Mucosa of descending colon (tissue), 3 donors: ENCODE data around the gene EIF4EBP3. TPM values are rescaled to one million over a fixed set of nuclear protein-coding genes. Genes with fewer than 3 reads are reported as not detected.
A peak's percentile ranks its signal among the peaks of the same experiment; 100 is the strongest.

Experiments used
- ATAC-seq: fragments of 200-7000 bp; cut with Tn5 transposase; one replicate; pipeline ENCODE4 v1.9.1; 2020; ENCODE audit warnings: mild to moderate bottlenecking, moderate library complexity
- DNase-seq, 3 donors: peaks; one replicate each; pipeline ENCODE4 v3.0.0-alpha.2; 2020
- H3K36me3 ChIP-seq: fragments of 200-600 bp; one replicate; pipeline ENCODE4 v1.8.0; 2021; ENCODE audit warnings: low read depth, mild to moderate bottlenecking
- H3K4me1 ChIP-seq: fragments of 200-600 bp; one replicate; pipeline ENCODE4 v1.8.0; 2021; ENCODE audit warnings: low read depth, mild to moderate bottlenecking
- H3K4me3 ChIP-seq: fragments of 200-600 bp; one replicate; pipeline ENCODE4 v1.8.0; 2021; ENCODE audit warnings: mild to moderate bottlenecking
- H3K9me3 ChIP-seq: fragments of 200-600 bp; one replicate; pipeline ENCODE4 v1.8.0; 2021; ENCODE audit warnings: mild to moderate bottlenecking
- intact Hi-C, 2 donors: fragments of 100-400 bp; cut with DNase I in 1 of 2; cut with micrococcal nuclease in 1 of 2; formaldehyde crosslinking; loops; one replicate each; pipeline versions ENCODE4 v1.11.0 to v1.11.1; 2022; cut with DNase I, micrococcal nuclease
- total RNA-seq, 3 donors: library from RNA; stranded (reverse); fragmentation: NEBNext Ultra II Directional in 2 of 3; extraction: Animal tissue kit (Norgen Biotek cat#: 25700) in 2 of 3; gene quantifications; one replicate each; pipeline versions ENCODE4 v1.2.1 to v1.2.4, GENCODE V29; 2021 to 2023
- TF ChIP-seq, protein P1 (sequence below): fragments of 200-600 bp; IDR thresholded peaks from one replicate; pipeline ENCODE4 v1.8.0; 2022; ENCODE audit warnings: antibody characterized with exemption, mild to moderate bottlenecking
- donor health status: DM: no; HTN: no; CAD: no; lungs with moderate emphysema.
- donor health status: DM: no; HTN: no; CAD: no.
- donor health status: DM: no; HTN: yes; CAD: no.

EIF4EBP3 gene
- total RNA-seq, 3 donors from 2014 or later, result 18.5 to 51.9 (median 23.1) TPM

DNA sequence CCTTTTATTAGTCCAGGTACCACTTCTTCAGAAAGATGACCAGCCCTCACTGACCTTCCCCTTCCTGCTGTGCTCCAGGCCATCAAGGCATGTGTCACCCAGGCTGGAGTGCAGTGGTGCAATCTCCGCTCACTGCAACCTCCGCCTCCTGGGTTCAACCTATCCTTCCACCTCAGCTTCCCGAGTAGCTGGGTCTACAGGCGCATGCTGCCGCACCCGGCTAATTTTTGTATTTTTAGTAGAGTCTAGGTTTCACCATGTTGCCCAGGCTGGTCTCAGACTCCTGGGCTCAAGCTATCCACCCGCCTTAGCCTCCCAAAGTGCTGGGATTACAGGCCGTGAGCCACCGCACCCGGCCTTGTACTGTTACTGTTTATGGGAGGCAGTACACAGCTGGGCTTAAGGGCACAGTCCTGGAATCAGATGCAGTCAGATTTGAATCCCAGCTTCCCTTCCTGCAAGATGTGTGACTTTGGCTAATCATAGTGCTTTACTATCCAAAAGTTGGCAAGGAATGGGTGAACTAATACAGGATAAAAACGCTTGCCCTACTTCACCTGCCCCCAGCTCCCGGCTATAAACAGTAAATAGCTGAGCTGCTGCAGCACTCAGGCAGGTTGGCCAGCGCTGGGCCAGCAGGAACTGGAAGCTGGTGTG lies 483 bp upstream of the EIF4EBP3 start:
- Histone ChIP-seq H3K4me1 (peaks cover 42% of the 10 kb centered on the region), H3K9me3 (no peaks in the 10 kb centered on the region), H3K36me3 (no peaks in the 10 kb centered on the region), H3K4me3 (peak overlapping the region; percentile 14)
- TF ChIP-seq, protein P1, sequence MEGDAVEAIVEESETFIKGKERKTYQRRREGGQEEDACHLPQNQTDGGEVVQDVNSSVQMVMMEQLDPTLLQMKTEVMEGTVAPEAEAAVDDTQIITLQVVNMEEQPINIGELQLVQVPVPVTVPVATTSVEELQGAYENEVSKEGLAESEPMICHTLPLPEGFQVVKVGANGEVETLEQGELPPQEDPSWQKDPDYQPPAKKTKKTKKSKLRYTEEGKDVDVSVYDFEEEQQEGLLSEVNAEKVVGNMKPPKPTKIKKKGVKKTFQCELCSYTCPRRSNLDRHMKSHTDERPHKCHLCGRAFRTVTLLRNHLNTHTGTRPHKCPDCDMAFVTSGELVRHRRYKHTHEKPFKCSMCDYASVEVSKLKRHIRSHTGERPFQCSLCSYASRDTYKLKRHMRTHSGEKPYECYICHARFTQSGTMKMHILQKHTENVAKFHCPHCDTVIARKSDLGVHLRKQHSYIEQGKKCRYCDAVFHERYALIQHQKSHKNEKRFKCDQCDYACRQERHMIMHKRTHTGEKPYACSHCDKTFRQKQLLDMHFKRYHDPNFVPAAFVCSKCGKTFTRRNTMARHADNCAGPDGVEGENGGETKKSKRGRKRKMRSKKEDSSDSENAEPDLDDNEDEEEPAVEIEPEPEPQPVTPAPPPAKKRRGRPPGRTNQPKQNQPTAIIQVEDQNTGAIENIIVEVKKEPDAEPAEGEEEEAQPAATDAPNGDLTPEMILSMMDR, result no peak
- ATAC-seq (peak; percentile 36), DNase-seq (peak; percentile 44 to 73 (median 61))
- intact Hi-C loops, result loop anchor here in 1 of 2 donors (10.0 kb wide), 2 partner anchors 88 to 182 kb away; partner anchors contain the start of genes CD14, SLC4A9 and TMCO6

DNA sequence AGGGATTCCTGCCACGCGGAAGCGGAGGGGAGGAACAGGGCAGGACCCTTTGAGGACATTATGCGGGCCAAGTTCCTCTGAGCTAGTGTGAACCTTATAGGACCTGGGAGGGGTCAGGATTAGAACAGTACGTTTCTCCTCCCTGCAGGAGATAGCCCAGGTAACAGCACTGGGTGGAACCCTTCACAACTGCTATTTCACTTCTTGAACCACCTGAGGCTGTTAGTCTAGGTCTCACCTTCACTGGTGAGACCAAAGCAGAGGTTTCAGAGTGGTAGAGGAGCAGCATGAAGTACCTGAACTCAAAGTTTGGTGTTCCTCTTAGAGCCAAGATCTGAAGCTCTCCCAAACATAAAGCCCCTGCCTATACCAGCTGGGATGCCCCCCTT lies 832 bp downstream of the EIF4EBP3 start:
- peaks cover 44% of the 10 kb centered on the region for H3K4me1 ChIP-seq
- ATAC-seq, result peak; percentile 72
- TF ChIP-seq, protein P1, result no peak
- no peaks in the 10 kb centered on the region for H3K9me3 ChIP-seq
- no peaks in the 10 kb centered on the region for H3K36me3 ChIP-seq
- intact Hi-C loops, result loop anchor here in 1 of 2 donors (10.0 kb wide), 2 partner anchors 87 to 183 kb away; partner anchors contain the start of genes CD14, SLC4A9 and TMCO6
- H3K4me3 ChIP-seq, result no peak overlapping the region
- DNase-seq, result peak in 1 of 3 donors; percentile 80

DNA sequence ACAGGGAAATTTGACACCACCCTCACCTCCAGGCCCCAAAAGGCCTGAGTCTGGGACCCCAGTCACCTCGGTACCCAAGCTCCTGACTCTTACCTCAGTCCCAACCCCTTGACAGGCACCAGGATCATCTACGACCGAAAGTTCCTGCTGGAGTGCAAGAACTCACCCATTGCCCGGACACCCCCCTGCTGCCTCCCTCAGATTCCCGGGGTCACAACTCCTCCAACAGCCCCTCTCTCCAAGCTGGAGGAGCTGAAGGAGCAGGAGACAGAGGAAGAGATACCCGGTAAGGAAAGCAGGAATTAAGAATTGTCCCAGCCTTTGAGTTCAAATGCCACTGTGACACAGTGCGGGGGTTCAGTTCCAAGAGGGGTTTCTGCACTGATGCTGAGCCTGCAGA lies 1.3 kb downstream of the EIF4EBP3 start:
- ATAC-seq, result no peak
- intact Hi-C loops, result loop anchor here in 1 of 2 donors (10.0 kb wide), 2 partner anchors 86 to 184 kb away; partner anchors contain the start of genes CD14, SLC4A9 and TMCO6
- TF ChIP-seq, protein P1, result no peak
- peaks cover 44% of the 10 kb centered on the region for H3K4me1 ChIP-seq
- no peaks in the 10 kb centered on the region for H3K36me3 ChIP-seq
- H3K9me3 ChIP-seq, result no peaks in the 10 kb centered on the region
- DNase-seq, result no peak
- no peak overlapping the region for H3K4me3 ChIP-seq

DNA sequence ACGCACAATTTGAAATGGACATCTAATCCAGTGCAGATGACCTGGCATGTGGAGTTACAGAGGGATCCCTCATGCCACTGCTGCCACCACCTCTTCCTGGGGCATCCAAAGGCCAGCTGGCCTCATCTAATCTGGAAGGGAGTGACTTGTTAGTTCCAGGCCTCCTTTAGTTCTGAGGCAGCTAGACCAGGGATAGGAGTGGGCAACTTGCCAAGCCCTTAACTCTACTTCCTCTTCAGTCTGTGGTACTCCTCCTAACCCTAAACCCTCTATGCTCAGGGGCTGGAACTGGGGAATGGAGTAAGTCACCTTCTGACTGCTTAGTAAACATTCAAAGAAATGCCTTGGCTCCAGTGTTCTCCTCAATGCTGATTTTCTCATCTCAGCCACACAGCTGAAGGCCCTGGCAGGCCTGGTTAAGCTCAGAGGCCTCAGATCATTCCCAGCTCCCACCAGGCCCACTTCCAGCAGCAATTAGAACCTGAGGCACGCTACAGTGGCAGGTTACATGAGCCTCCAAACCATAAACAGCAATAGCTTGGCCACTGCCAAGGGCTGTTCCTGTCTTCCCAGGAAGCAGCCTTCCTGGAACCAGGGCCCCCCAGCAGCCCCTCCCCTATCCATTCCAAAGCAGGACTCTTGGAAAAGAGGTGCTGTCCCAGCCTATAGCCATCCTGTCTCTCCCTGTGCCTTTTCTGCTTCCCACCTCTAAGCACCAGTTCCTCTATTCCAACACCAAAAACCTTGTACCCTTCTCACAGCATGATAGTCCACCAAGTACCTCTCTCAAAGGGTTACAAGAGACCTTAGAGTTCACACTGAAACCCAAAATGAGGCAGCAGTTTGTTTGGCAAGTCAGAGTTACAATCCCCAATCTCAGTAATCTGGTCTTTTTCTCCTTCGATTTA lies 2.0 kb downstream of the EIF4EBP3 start:
- peak; percentile 14 for ATAC-seq
- intact Hi-C loops, result loop anchor here in 1 of 2 donors (10.0 kb wide), 2 partner anchors 85 to 185 kb away; partner anchors contain the start of genes CD14, SLC4A9 and TMCO6
- DNase-seq, result peak in 2 of 3 donors; percentile 61 to 79
- TF ChIP-seq, protein P1, result no peak
- H3K4me1 ChIP-seq, result peaks cover 44% of the 10 kb centered on the region
- no peaks in the 10 kb centered on the region for H3K36me3 ChIP-seq
- H3K4me3 ChIP-seq, result no peak overlapping the region
- no peaks in the 10 kb centered on the region for H3K9me3 ChIP-seq

DNA sequence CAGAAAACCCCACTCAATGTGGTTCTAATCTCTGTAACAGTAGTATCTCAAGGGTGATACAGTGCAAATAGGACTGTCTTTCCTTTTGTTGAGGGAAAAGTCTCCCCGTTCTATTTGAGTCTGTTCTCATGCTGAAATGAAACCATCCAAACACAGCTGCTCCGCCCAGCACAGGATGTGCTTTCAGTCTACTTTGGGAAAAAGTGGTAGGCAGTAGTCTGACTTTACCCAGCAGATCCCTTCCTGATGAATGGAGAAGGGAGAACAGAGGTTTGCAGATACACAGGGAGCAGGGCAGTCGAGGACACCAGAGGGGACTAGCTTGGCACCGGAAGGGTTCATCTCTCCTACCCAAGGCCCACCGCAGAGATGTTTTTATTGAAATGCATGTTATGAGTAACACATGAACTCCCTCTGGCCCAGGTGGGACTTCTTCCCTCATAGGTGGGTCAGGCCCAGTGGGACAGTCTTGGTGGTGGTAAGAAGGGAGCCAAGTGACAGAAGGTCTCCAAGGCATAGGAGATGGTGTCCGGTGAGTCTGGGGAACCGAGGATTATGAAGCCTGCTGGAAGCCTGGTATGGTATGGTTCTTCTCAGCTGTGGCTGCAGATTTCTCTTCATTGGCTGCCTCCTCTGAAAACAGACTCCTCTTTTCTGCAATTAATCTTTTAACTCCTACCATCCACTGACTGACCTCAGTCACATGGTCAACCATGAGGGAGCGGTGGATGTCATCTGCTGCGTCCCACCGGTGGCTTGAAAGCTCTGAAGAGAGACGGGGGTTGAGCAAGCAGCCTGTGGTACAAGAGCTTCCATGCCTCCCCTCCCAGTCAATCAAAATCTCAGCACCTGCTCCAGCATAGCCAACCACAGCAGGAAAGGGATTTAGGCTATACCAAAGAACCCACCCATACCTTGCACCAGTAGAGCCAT lies 3.0 kb downstream of the EIF4EBP3 start:
- no peak overlapping the region for H3K4me3 ChIP-seq
- intact Hi-C loops, result no loop called here
- peaks cover 50% of the 10 kb centered on the region for H3K4me1 ChIP-seq
- TF ChIP-seq, protein P1, result no peak
- H3K36me3 ChIP-seq, result no peaks in the 10 kb centered on the region
- H3K9me3 ChIP-seq, result no peaks in the 10 kb centered on the region
- DNase-seq (no peak), ATAC-seq (no peak)
